Measurements from ENCODE around the gene RSU1.

DNA sequence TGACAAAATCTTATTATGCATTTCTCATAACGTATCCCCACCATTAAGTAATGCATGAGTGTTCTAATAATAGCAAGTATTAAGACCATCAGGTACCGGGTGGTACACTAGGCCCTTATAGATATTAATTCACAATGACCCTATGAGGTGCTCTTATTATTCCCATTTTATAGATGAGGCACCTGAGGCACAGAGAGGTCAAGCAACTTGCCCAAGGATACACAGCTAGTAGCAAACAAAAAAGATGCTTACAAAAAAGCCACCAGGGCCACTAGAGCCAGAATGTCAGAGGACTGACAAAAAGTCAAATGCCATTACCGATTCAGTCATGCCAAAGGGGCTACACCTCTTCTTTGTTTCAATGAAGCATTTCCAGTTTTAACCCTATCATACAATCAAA, 5.9 kb downstream of the RSU1 start:
- TF ChIP-seq PHF8 (IDR thresholded peaks at IDR 0.05; ENCODE audit: borderline replicate concordance, low read depth) (no peak), MAX (IDR thresholded peaks at IDR 0.05) (no peak), JUNB (IDR thresholded peaks at IDR 0.05) (no peak)
- TF ChIP-seq, protein P1, sequence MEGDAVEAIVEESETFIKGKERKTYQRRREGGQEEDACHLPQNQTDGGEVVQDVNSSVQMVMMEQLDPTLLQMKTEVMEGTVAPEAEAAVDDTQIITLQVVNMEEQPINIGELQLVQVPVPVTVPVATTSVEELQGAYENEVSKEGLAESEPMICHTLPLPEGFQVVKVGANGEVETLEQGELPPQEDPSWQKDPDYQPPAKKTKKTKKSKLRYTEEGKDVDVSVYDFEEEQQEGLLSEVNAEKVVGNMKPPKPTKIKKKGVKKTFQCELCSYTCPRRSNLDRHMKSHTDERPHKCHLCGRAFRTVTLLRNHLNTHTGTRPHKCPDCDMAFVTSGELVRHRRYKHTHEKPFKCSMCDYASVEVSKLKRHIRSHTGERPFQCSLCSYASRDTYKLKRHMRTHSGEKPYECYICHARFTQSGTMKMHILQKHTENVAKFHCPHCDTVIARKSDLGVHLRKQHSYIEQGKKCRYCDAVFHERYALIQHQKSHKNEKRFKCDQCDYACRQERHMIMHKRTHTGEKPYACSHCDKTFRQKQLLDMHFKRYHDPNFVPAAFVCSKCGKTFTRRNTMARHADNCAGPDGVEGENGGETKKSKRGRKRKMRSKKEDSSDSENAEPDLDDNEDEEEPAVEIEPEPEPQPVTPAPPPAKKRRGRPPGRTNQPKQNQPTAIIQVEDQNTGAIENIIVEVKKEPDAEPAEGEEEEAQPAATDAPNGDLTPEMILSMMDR (IDR thresholded peaks at IDR 0.05): no peak

All from A549 (cell line).